ENCODE results near the gene ARGLU1. TPM values are rescaled to one million over a fixed set of nuclear protein-coding genes. Genes with fewer than 3 reads are reported as not detected.

ARGLU1 gene
- total and polyA plus RNA-seq, 2 experiments from 2014 or later = 108 to 166 TPM

- TF ChIP-seq ZNF462 (CRISPR knock-in tag; IDR thresholded peaks at IDR 0.05) (no peak), JUNB (IDR thresholded peaks at IDR 0.05; ENCODE audit: unreplicated experiment) (no peak), ZNF114 (CRISPR knock-in tag; IDR thresholded peaks at IDR 0.05) (no peak), NANOG (IDR thresholded peaks at IDR 0.05; ENCODE audit: borderline replicate concordance) (no peak), REST (IDR thresholded peaks at IDR 0.05; ENCODE audit: unreplicated experiment) (no peak), POLR2AphosphoS5 (IDR thresholded peaks at IDR 0.05; ENCODE audit: low read depth) (no peak), ETS1 (IDR thresholded peaks at IDR 0.05) (no peak), EZH2phosphoT487 (IDR thresholded peaks at IDR 0.05; ENCODE audit: unreplicated experiment) (no peak), STAT1 (IDR thresholded peaks at IDR 0.05; ENCODE audit: unreplicated experiment) (no peak), CTCF (conservative IDR thresholded peaks at IDR 0.05; ENCODE audit: low read depth in 2 of 2) (no peak), CREB1 (CRISPR knock-in tag; IDR thresholded peaks at IDR 0.05; ENCODE audit: low read depth) (no peak), ZNF331 (CRISPR knock-in tag; IDR thresholded peaks at IDR 0.05; ENCODE audit: low read depth) (no peak)
Measured at GRCh38 chr13:106550570-106551135, 17.3 kb downstream of the ARGLU1 start (continued).

Measured in GM23338 (cell line).